ENCODE measurements around the gene RASA2. TPM values are rescaled to one million over a fixed set of nuclear protein-coding genes. Genes with fewer than 3 reads are reported as not detected.
"Not testable (repeated sequence)": the region's sequence is repeated elsewhere in the genome, so short reads cannot be mapped to it uniquely, and the experiment has no call there.

The RASA2 gene
- total RNA-seq, 1 donor from 2014 or later, result 21.5 TPM

GRCh38 chr3:141530415-141530768 lies 43.6 kb downstream of the RASA2 start:
- Mint-ChIP-seq H3K27me3 (no peaks in the 10 kb centered on the region), H3K9me3 (ENCODE audit: low read depth) (peaks cover 1% of the 10 kb centered on the region), H3K4me3 (ENCODE audit: low read depth) (no peak overlapping the region), H3K4me1 (ENCODE audit: low read depth) (peaks cover 12% of the 10 kb centered on the region), H3K36me3 (ENCODE audit: insufficient read depth) (peaks cover 4% of the 10 kb centered on the region), H3K27ac (no peak overlapping the region)
- no peak for TF ChIP-seq CTCF (IDR thresholded peaks at IDR 0.05; ENCODE audit: unreplicated experiment)
- no peak for DNase-seq (ENCODE audit: low spot score, unreplicated experiment)

GRCh38 chr3:141532609-141533008 lies 45.8 kb downstream of the RASA2 start:
- Mint-ChIP-seq H3K4me1 (ENCODE audit: low read depth) (peaks cover 3% of the 10 kb centered on the region), H3K9me3 (ENCODE audit: low read depth) (peaks cover 8% of the 10 kb centered on the region), H3K36me3 (ENCODE audit: insufficient read depth) (peaks cover 16% of the 10 kb centered on the region), H3K27ac (no peak overlapping the region), H3K27me3 (no peaks in the 10 kb centered on the region), H3K4me3 (ENCODE audit: low read depth) (no peak overlapping the region)
- no peak for DNase-seq (ENCODE audit: low spot score, unreplicated experiment)
- no peak for TF ChIP-seq CTCF (IDR thresholded peaks at IDR 0.05; ENCODE audit: unreplicated experiment)

GRCh38 chr3:141536017-141536416 lies 49.2 kb downstream of the RASA2 start:
- not testable (repeated sequence) for H3K4me3 Mint-ChIP-seq (ENCODE audit: low read depth); H3K27ac Mint-ChIP-seq; DNase-seq (ENCODE audit: low spot score, unreplicated experiment); H3K9me3 Mint-ChIP-seq (ENCODE audit: low read depth); H3K27me3 Mint-ChIP-seq; H3K4me1 Mint-ChIP-seq (ENCODE audit: low read depth)
- H3K36me3 Mint-ChIP-seq (ENCODE audit: insufficient read depth), result peaks cover 18% of the 10 kb centered on the region

GRCh38 chr3:141537856-141538255 lies 51.0 kb downstream of the RASA2 start:
- Mint-ChIP-seq H3K4me3 (ENCODE audit: low read depth) (no peak overlapping the region), H3K27me3 (no peaks in the 10 kb centered on the region), H3K36me3 (ENCODE audit: insufficient read depth) (peaks cover 26% of the 10 kb centered on the region), H3K4me1 (ENCODE audit: low read depth) (peaks cover 3% of the 10 kb centered on the region), H3K27ac (no peak overlapping the region), H3K9me3 (ENCODE audit: low read depth) (peaks cover 8% of the 10 kb centered on the region)
- no peak for TF ChIP-seq CTCF (IDR thresholded peaks at IDR 0.05; ENCODE audit: unreplicated experiment)
- no peak for DNase-seq (ENCODE audit: low spot score, unreplicated experiment)

GRCh38 chr3:141538568-141539240 lies 51.9 kb downstream of the RASA2 start:
- Mint-ChIP-seq H3K4me1 (ENCODE audit: low read depth) (peaks cover 3% of the 10 kb centered on the region), H3K27ac (no peak overlapping the region), H3K27me3 (no peaks in the 10 kb centered on the region), H3K36me3 (ENCODE audit: insufficient read depth) (peaks cover 34% of the 10 kb centered on the region), H3K4me3 (ENCODE audit: low read depth) (no peak overlapping the region), H3K9me3 (ENCODE audit: low read depth) (peaks cover 14% of the 10 kb centered on the region)
- no peak for DNase-seq (ENCODE audit: low spot score, unreplicated experiment)
- no peak for TF ChIP-seq CTCF (IDR thresholded peaks at IDR 0.05; ENCODE audit: unreplicated experiment)

Measured in progenitor cell of endocrine pancreas (in vitro differentiated cells).